ENCODE data around the gene ARFIP2.

The ARFIP2 gene

GRCh38 chr11:6489306-6489705, 8.2 kb upstream of the ARFIP2 start:
- TF ChIP-seq CTCF (IDR thresholded peaks at IDR 0.05; ENCODE audit: low read depth, low read length) = no peak

GRCh38 chr11:6488821-6489220, 7.7 kb upstream of the ARFIP2 start:
- TF ChIP-seq CTCF (IDR thresholded peaks at IDR 0.05; ENCODE audit: low read depth, low read length) = no peak
- no peak for DNase-seq (ENCODE audit: extremely low read depth, low read depth)

More at GRCh38 chr11:6489306-6489705, 8.2 kb upstream of the ARFIP2 start:
- DNase-seq (ENCODE audit: extremely low read depth, low read depth) = no peak

DNA sequence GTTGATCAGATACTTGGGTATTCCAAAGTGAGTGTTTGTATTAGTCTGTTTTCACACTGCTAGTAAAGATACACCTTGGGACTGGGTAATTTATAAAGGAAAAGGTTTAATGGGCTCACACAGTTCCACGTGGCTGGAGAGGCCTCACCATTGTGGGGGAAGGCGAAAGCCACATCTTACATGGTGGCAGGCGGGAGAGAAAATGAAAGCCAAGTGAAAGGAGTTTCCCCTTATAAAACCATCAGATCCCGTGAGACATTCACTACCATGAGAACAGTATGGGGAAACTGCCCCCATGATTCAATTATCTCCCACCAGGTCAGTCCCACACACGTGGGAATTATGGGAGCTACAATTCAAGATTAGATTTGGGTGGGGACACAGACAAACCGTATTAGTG, 7.2 kb upstream of the ARFIP2 start:
- TF ChIP-seq CTCF (IDR thresholded peaks at IDR 0.05; ENCODE audit: low read depth, low read length) = no peak
- DNase-seq (ENCODE audit: extremely low read depth, low read depth) = no peak

DNA sequence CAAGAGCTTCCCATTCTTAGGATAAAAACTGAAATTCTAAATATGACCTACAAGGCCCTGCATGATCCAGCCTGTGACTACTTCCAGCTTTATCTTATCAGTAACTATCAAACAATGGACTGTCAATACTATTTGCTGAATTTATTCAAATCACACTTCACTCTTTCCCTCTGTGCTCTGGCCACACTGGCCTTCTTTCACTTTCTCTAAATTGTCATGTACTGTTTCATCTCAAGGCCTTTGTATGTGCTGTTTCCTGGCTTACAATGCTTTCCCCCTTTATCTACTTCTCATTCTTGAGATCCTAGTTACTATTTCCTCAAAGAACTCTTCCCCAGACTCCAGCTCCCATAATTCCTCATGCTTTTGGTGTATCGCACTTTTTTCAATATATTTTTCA, 5.8 kb upstream of the ARFIP2 start:
- TF ChIP-seq CTCF (IDR thresholded peaks at IDR 0.05; ENCODE audit: low read depth, low read length) = no peak
- no peak for DNase-seq (ENCODE audit: extremely low read depth, low read depth)

DNA sequence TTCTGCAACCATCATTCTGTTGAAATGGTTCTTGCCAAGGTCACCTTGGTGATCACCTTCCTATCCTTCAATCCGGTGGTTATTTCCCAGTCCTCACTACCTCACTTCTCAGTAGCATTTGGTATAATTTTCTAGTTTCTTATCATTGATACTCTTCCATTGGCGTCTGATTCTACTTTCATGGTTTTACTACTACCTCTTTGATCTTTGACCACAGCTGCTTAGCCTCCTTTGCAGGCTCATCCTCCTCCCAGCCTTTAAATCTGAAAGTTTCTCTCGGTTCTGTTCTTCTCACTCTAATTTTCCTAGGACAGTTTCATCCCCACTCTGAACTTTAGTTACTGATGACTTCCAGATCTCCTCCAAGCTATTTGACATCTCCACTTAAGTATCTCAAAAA, 5.1 kb upstream of the ARFIP2 start:
- TF ChIP-seq CTCF (IDR thresholded peaks at IDR 0.05; ENCODE audit: low read depth, low read length) = no peak
- no peak for DNase-seq (ENCODE audit: extremely low read depth, low read depth)

- no peak for TF ChIP-seq CTCF (IDR thresholded peaks at IDR 0.05; ENCODE audit: low read depth, low read length)
- no peak for DNase-seq (ENCODE audit: extremely low read depth, low read depth)
Measured at GRCh38 chr11:6485661-6486060, 4.5 kb upstream of the ARFIP2 start.

DNA sequence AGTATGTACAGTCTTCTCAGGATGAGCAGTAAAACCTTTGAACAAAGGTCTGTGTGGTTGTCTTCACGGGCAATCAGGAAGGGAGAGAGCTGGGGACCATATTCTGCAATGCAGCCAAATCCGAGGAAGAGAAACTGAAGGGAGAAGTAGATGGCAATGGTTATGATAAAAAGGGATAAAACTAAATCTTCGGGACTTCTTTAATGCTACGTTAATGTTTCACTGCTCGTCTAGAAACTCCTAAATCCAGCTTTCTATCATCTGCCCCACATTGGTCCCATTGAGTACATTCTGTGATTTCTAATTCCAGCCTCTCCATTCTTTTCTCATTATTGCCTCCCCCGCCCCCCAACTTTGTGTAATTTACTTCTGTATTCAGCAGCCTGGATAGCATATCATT, 1.9 kb upstream of the ARFIP2 start:
- DNase-seq (ENCODE audit: extremely low read depth, low read depth) = no peak
- TF ChIP-seq CTCF (IDR thresholded peaks at IDR 0.05; ENCODE audit: low read depth, low read length) = no peak
